ENCODE results near the gene GINS2.

GRCh38 chr16:85667841-85668413 lies 20.8 kb downstream of the GINS2 start:
- no peak for TF ChIP-seq CTCF (IDR thresholded peaks at IDR 0.05)
- TF ChIP-seq SMC3 (IDR thresholded peaks at IDR 0.05; ENCODE audit: low read depth, low read length), result no peak
- TF ChIP-seq USF2 (IDR thresholded peaks at IDR 0.05; ENCODE audit: borderline replicate concordance, low read depth, low read length), result no peak
- no peak for TF ChIP-seq REST (IDR thresholded peaks at IDR 0.05; ENCODE audit: low read depth, low read length)
- TF ChIP-seq POLR2AphosphoS5 (IDR thresholded peaks at IDR 0.05; ENCODE audit: low read depth, low read length), result no peak
- no peak for TF ChIP-seq GABPA (IDR thresholded peaks at IDR 0.05; ENCODE audit: low read depth)
- TF ChIP-seq RAD21 (IDR thresholded peaks at IDR 0.05; ENCODE audit: low read length), result no peak
- TF ChIP-seq TCF12 (IDR thresholded peaks at IDR 0.05), result no peak
- no peak for TF ChIP-seq EP300 (IDR thresholded peaks at IDR 0.05; ENCODE audit: borderline replicate concordance in 1 of 2, low read depth in 1 of 2, low read length in 1 of 2)
- TF ChIP-seq NRF1 (IDR thresholded peaks at IDR 0.05; ENCODE audit: low read depth, low read length), result no peak
- TF ChIP-seq FOXM1 (IDR thresholded peaks at IDR 0.05; ENCODE audit: low read depth), result no peak
- no peak for TF ChIP-seq MAX (IDR thresholded peaks at IDR 0.05; ENCODE audit: low read depth)
